Activated T-cell treated with anti-CD3 and anti-CD28 coated beads, Interleukin-2, amount 50 U/mL, for 72 hours (primary cell): ENCODE data around the gene UGGT1. TPM values are rescaled to one million over a fixed set of nuclear protein-coding genes. Genes with fewer than 3 reads are reported as not detected.

Source experiments
- ATAC-seq, 2 donors: fragments of 150-1000 bp; cut with Tn5 transposase; replicated peaks in 1 of 2; 2 replicates each; pipeline ENCODE4 v1.10.0; 2021; ENCODE audit warnings: moderate library complexity in 2 of 2, mild to moderate bottlenecking in 1 of 2
- DNase-seq, 2 donors: peaks; one replicate each; pipeline ENCODE4 v3.0.0; 2021 to 2022; ENCODE audit warnings: mixed read lengths in 1 of 2
- H3K27ac Mint-ChIP-seq: one replicate; pipeline ENCODE4 v1.8.0; 2022; ENCODE audit warnings: mild to moderate bottlenecking, moderate library complexity, mixed read lengths
- H3K27me3 Mint-ChIP-seq: one replicate; pipeline ENCODE4 v1.8.0; 2022; ENCODE audit warnings: low read depth, mixed read lengths
- H3K36me3 Mint-ChIP-seq, 2 donors: one replicate each; pipeline ENCODE4 v1.8.0; 2022; ENCODE audit warnings: mixed read lengths in 2 of 2, mild to moderate bottlenecking in 1 of 2; ENCODE audit not compliant: insufficient read depth in 2 of 2
- H3K4me1 Mint-ChIP-seq: one replicate; pipeline ENCODE4 v1.8.0; 2022; ENCODE audit warnings: low read depth, mixed read lengths
- H3K4me3 Mint-ChIP-seq, 2 donors: one replicate each; pipeline ENCODE4 v1.8.0; 2022; ENCODE audit warnings: mild to moderate bottlenecking in 2 of 2, mixed read lengths in 2 of 2, moderate library complexity in 2 of 2
- H3K9me3 Mint-ChIP-seq, 2 donors: one replicate each; pipeline ENCODE4 v1.8.0; 2022; ENCODE audit warnings: mixed read lengths in 2 of 2
- total RNA-seq, 2 donors: library from RNA; stranded (reverse); gene quantifications; one replicate each; pipeline ENCODE4 v1.2.3, GENCODE V29; 2022

UGGT1 gene
- total RNA-seq, 2 donors from 2014 or later = 48.6 to 54.3 TPM

GRCh38 chr2:128086244-128086643 is 4.8 kb upstream of the UGGT1 start:
- peaks cover 0 to 4% of the 10 kb centered on the region in 2 donors for H3K36me3 Mint-ChIP-seq
- no peak overlapping the region for H3K4me3 Mint-ChIP-seq
- no peaks in the 10 kb centered on the region for H3K27me3 Mint-ChIP-seq
- H3K4me1 Mint-ChIP-seq = peaks cover 15% of the 10 kb centered on the region
- no peak for ATAC-seq
- no peaks in the 10 kb centered on the region for H3K9me3 Mint-ChIP-seq
- H3K27ac Mint-ChIP-seq = no peak overlapping the region
- DNase-seq = no peak

- Mint-ChIP-seq H3K4me3 (peak overlapping the region; percentile 92 to 99), H3K36me3 (peaks cover 0 to 4% of the 10 kb centered on the region in 2 donors), H3K27me3 (no peaks in the 10 kb centered on the region), H3K9me3 (no peaks in the 10 kb centered on the region), H3K27ac (peak overlapping the region; percentile 96), H3K4me1 (peaks cover 40% of the 10 kb centered on the region)
- ATAC-seq (no peak), DNase-seq (no peak)
These were observed 440 bp upstream of the UGGT1 start for GRCh38 chr2:128090575-128090944.

GRCh38 chr2:128091726-128092080 is 703 bp downstream of the UGGT1 start:
- peak; percentile 7 for DNase-seq
- peaks cover 0 to 4% of the 10 kb centered on the region in 2 donors for H3K36me3 Mint-ChIP-seq
- H3K4me3 Mint-ChIP-seq = peak overlapping the region; percentile 92 to 99
- peak overlapping the region; percentile 96 for H3K27ac Mint-ChIP-seq
- H3K4me1 Mint-ChIP-seq = peaks cover 44% of the 10 kb centered on the region
- ATAC-seq = no peak
- no peaks in the 10 kb centered on the region for H3K9me3 Mint-ChIP-seq
- H3K27me3 Mint-ChIP-seq = no peaks in the 10 kb centered on the region

GRCh38 chr2:128092656-128093055 is 1.7 kb downstream of the UGGT1 start:
- Mint-ChIP-seq H3K4me1 (peaks cover 44% of the 10 kb centered on the region), H3K36me3 (peaks cover 4 to 7% of the 10 kb centered on the region in 2 donors), H3K27ac (peak overlapping the region; percentile 70), H3K4me3 (peak overlapping the region; percentile 92 to 99), H3K9me3 (no peaks in the 10 kb centered on the region), H3K27me3 (no peaks in the 10 kb centered on the region)
- ATAC-seq (no peak), DNase-seq (no peak)

GRCh38 chr2:128093762-128094161 is 2.8 kb downstream of the UGGT1 start:
- H3K36me3 Mint-ChIP-seq = peaks cover 7 to 9% of the 10 kb centered on the region in 2 donors
- DNase-seq (no peak), ATAC-seq (no peak)
- H3K27me3 Mint-ChIP-seq = no peaks in the 10 kb centered on the region
- peak overlapping the region in 1 of 2 donors; percentile 99 for H3K4me3 Mint-ChIP-seq
- H3K4me1 Mint-ChIP-seq = peaks cover 44% of the 10 kb centered on the region
- H3K27ac Mint-ChIP-seq = peak overlapping the region; percentile 70
- no peaks in the 10 kb centered on the region for H3K9me3 Mint-ChIP-seq

- no peaks in the 10 kb centered on the region for H3K9me3 Mint-ChIP-seq
- H3K4me1 Mint-ChIP-seq = peaks cover 34% of the 10 kb centered on the region
- H3K27me3 Mint-ChIP-seq = no peaks in the 10 kb centered on the region
- H3K4me3 Mint-ChIP-seq = peak overlapping the region in 1 of 2 donors; percentile 25
- H3K27ac Mint-ChIP-seq = peak overlapping the region; percentile 90
- H3K36me3 Mint-ChIP-seq = peaks cover 9 to 10% of the 10 kb centered on the region in 2 donors
- ATAC-seq = no peak
- no peak for DNase-seq
These were observed 4.2 kb downstream of the UGGT1 start for GRCh38 chr2:128095201-128095600.

GRCh38 chr2:128103407-128103806 is 12.4 kb downstream of the UGGT1 start:
- DNase-seq (no peak), ATAC-seq (no peak)
- Mint-ChIP-seq H3K36me3 (peaks cover 9 to 15% of the 10 kb centered on the region in 2 donors), H3K27ac (peak overlapping the region; percentile 26), H3K9me3 (no peaks in the 10 kb centered on the region), H3K27me3 (no peaks in the 10 kb centered on the region), H3K4me1 (peaks cover 10% of the 10 kb centered on the region), H3K4me3 (no peak overlapping the region)

GRCh38 chr2:128105072-128105471 is 14.1 kb downstream of the UGGT1 start:
- ATAC-seq (no peak), DNase-seq (no peak)
- Mint-ChIP-seq H3K9me3 (no peaks in the 10 kb centered on the region), H3K27ac (no peak overlapping the region), H3K36me3 (peaks cover 7 to 19% of the 10 kb centered on the region in 2 donors), H3K4me3 (no peak overlapping the region), H3K27me3 (no peaks in the 10 kb centered on the region), H3K4me1 (peaks cover 10% of the 10 kb centered on the region)

GRCh38 chr2:128108166-128108565 is 17.2 kb downstream of the UGGT1 start:
- Mint-ChIP-seq H3K4me1 (no peaks in the 10 kb centered on the region), H3K36me3 (peaks cover 4 to 23% of the 10 kb centered on the region in 2 donors), H3K27ac (no peak overlapping the region), H3K27me3 (no peaks in the 10 kb centered on the region), H3K9me3 (no peaks in the 10 kb centered on the region), H3K4me3 (no peak overlapping the region)
- ATAC-seq (no peak), DNase-seq (no peak)

GRCh38 chr2:128109243-128109642 is 18.2 kb downstream of the UGGT1 start:
- H3K4me1 Mint-ChIP-seq = no peaks in the 10 kb centered on the region
- ATAC-seq (no peak), DNase-seq (no peak)
- H3K4me3 Mint-ChIP-seq = no peak overlapping the region
- H3K9me3 Mint-ChIP-seq = no peaks in the 10 kb centered on the region
- H3K27ac Mint-ChIP-seq = no peak overlapping the region
- peaks cover 4 to 22% of the 10 kb centered on the region in 2 donors for H3K36me3 Mint-ChIP-seq
- H3K27me3 Mint-ChIP-seq = no peaks in the 10 kb centered on the region

GRCh38 chr2:128115921-128116623 is 25.1 kb downstream of the UGGT1 start:
- peaks cover 4 to 34% of the 10 kb centered on the region in 2 donors for H3K36me3 Mint-ChIP-seq
- no peaks in the 10 kb centered on the region for H3K9me3 Mint-ChIP-seq
- H3K4me1 Mint-ChIP-seq = no peaks in the 10 kb centered on the region
- H3K4me3 Mint-ChIP-seq = no peak overlapping the region
- no peak for DNase-seq
- no peak overlapping the region for H3K27ac Mint-ChIP-seq
- no peaks in the 10 kb centered on the region for H3K27me3 Mint-ChIP-seq
- ATAC-seq = no peak

- ATAC-seq (peak; percentile 24 to 50), DNase-seq (no peak)
- no peaks in the 10 kb centered on the region for H3K27me3 Mint-ChIP-seq
These were observed 43.6 kb downstream of the UGGT1 start for GRCh38 chr2:128134573-128134972.

GRCh38 chr2:128137094-128137616 is 46.2 kb downstream of the UGGT1 start:
- no peak for DNase-seq
- H3K27me3 Mint-ChIP-seq = no peaks in the 10 kb centered on the region
- H3K36me3 Mint-ChIP-seq = peaks cover 10 to 30% of the 10 kb centered on the region in 2 donors
- no peak overlapping the region for H3K4me3 Mint-ChIP-seq
- no peak for ATAC-seq
- H3K27ac Mint-ChIP-seq = peak overlapping the region; percentile 28
- H3K9me3 Mint-ChIP-seq = no peaks in the 10 kb centered on the region
- H3K4me1 Mint-ChIP-seq = peaks cover 9% of the 10 kb centered on the region

More at GRCh38 chr2:128134573-128134972, 43.6 kb downstream of the UGGT1 start:
- Mint-ChIP-seq H3K4me1 (peaks cover 9% of the 10 kb centered on the region), H3K27ac (no peak overlapping the region), H3K36me3 (peaks cover 13 to 33% of the 10 kb centered on the region in 2 donors), H3K4me3 (no peak overlapping the region), H3K9me3 (no peaks in the 10 kb centered on the region)

GRCh38 chr2:128139624-128140023 is 48.6 kb downstream of the UGGT1 start:
- Mint-ChIP-seq H3K4me3 (no peak overlapping the region), H3K9me3 (no peaks in the 10 kb centered on the region), H3K36me3 (peaks cover 7 to 16% of the 10 kb centered on the region in 2 donors), H3K27me3 (no peaks in the 10 kb centered on the region), H3K27ac (no peak overlapping the region), H3K4me1 (no peaks in the 10 kb centered on the region)
- DNase-seq (no peak), ATAC-seq (no peak)
